Mucosa of stomach (tissue), 1 donor: ENCODE data around the gene FOSB.

Source experiments
- H3K27me3 ChIP-seq: one replicate; pipeline ENCODE4 v1.7.0; 2013; ENCODE audit warnings: mild to moderate bottlenecking, low read length; ENCODE audit not compliant: control insufficient read depth, insufficient read depth
- H3K36me3 ChIP-seq: one replicate; pipeline ENCODE4 v1.7.0; 2013; ENCODE audit warnings: low read length; ENCODE audit not compliant: control insufficient read depth, insufficient read depth
- H3K4me1 ChIP-seq: one replicate; pipeline ENCODE4 v1.7.0; 2013; ENCODE audit warnings: mild to moderate bottlenecking, low read length; ENCODE audit not compliant: control insufficient read depth, insufficient read depth
- H3K4me3 ChIP-seq: one replicate; pipeline ENCODE4 v1.7.0; 2013; ENCODE audit warnings: low read length
- H3K9ac ChIP-seq: one replicate; pipeline ENCODE4 v1.7.0; 2013; ENCODE audit warnings: mild to moderate bottlenecking, low read length, moderate library complexity
- H3K9me3 ChIP-seq: one replicate; pipeline ENCODE4 v1.7.0; 2013; ENCODE audit warnings: mild to moderate bottlenecking, low read length, moderate library complexity; ENCODE audit not compliant: control insufficient read depth
- donor health status: Pancreatic carcinoma.

The FOSB gene

DNA sequence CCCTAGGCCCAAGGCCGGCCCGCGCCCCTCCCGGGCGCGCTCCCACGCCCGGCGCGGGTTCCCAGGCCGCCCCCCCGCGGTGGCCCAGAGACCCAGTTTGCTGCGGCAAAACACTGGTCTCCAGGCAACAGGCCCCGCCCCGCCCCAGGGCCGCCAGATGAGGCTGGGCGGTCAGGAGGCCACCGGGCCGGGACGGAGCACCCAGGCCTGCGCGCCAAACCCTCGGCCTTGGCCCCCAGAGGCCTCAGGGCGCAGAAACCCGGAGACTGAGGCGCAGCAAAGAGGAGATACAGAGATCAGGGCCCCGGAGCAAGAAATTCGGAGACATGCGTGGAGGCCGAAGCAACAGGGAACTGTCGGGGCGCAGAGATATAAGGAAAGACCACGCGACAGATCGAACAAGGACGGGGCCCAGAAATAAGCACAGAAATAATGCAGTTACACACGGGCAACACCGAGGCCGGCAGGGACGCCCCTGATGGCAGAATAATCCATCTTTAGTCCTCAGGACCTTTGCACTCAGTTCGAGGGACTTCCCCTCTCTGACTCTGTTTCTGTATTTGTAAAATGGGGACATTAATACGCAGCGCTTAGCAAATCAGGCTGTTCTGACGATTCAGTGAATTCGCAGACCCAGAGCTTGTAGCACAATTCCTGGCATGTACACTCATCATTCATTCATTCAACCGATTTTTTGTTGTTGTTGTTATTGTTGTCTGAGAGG lies 23.3 kb upstream of the FOSB start:
- H3K36me3 ChIP-seq, result no peaks in the 10 kb centered on the region
- no peak overlapping the region for H3K4me3 ChIP-seq
- H3K4me1 ChIP-seq, result peaks cover 45% of the 10 kb centered on the region
- no peaks in the 10 kb centered on the region for H3K9me3 ChIP-seq
- no peaks in the 10 kb centered on the region for H3K27me3 ChIP-seq
- peak overlapping the region; percentile 44 for H3K9ac ChIP-seq

DNA sequence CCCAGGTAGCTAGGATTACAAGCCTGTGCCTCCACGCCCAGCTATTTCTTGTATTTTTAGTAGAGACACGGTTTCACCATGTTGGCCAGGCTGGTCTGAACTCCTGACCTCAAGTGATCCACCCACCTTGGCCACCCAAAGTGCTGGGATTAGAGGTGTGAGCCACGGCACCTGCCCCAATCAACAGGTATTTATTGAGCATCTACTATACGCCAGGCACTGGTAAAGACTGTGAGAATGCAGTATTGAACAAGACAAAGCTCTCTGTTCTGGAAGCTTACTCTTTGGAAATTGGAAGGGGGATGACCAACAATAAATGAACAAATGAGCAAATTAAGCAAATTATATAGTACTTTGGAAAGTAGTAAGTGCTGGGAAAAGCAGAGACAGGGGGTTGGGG lies 22.7 kb upstream of the FOSB start:
- Histone ChIP-seq H3K9ac (no peak overlapping the region), H3K4me3 (no peak overlapping the region), H3K36me3 (no peaks in the 10 kb centered on the region), H3K9me3 (no peaks in the 10 kb centered on the region), H3K27me3 (no peaks in the 10 kb centered on the region), H3K4me1 (peaks cover 48% of the 10 kb centered on the region)

DNA sequence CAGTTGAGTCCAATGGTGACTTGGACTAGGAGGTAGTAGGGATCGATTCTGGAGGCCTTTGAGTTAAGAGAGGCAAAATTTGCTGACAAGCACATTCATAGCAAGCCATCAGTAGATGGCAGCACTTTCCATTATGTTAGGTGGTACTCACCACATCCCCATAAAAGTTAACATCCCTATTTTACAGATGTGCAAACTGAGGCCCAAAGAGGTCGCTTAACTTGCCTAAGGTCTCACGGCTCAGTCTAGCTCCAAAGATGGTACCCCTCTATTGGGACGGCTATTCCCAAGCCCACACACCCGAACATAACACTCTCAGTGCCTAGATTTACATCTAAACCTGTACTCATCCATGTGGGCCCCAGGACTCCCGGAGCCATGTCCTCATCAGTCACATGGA lies 21.5 kb upstream of the FOSB start:
- Histone ChIP-seq H3K36me3 (no peaks in the 10 kb centered on the region), H3K9ac (no peak overlapping the region), H3K27me3 (no peaks in the 10 kb centered on the region), H3K4me3 (no peak overlapping the region), H3K9me3 (no peaks in the 10 kb centered on the region), H3K4me1 (peaks cover 54% of the 10 kb centered on the region)

DNA sequence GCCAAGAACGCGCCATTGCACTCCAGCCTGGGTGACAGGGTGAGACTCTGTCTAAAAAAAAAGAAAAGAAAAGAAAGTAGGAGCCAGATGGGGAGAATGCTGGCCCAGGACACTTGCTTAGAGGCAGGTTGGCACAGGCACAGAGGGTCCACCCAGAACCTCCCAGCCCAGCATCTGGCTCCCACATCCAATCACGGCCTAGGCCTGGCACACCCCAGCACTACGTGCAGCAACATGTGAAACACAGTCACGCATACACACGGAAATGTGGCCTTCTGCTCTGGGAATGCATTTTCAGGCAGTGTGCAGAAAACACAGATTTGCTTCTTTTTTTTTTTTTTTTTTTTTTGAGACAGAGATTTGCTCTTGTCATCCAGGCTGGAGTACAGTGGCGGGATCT lies 20.9 kb upstream of the FOSB start:
- H3K27me3 ChIP-seq, result no peaks in the 10 kb centered on the region
- H3K36me3 ChIP-seq, result no peaks in the 10 kb centered on the region
- no peak overlapping the region for H3K9ac ChIP-seq
- H3K9me3 ChIP-seq, result no peaks in the 10 kb centered on the region
- H3K4me3 ChIP-seq, result no peak overlapping the region
- H3K4me1 ChIP-seq, result peaks cover 59% of the 10 kb centered on the region

DNA sequence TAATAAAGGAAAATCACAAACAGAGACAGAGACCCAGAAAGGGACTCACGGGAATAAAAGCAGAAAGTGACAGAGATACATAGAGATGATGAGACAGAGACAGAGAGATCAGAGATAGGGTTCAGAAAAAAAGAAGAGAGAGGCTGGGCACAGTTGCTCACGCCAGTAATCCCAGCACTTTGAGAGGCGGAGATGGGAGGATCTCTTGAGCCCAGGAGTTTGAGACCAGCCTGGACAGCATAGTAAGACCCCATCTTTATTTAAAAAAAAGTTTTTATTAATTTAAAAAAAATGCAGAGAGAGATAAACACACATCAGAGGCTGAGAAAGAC lies 19.4 kb upstream of the FOSB start:
- H3K9me3 ChIP-seq, result no peaks in the 10 kb centered on the region
- H3K4me1 ChIP-seq, result peaks cover 50% of the 10 kb centered on the region
- no peaks in the 10 kb centered on the region for H3K36me3 ChIP-seq
- no peak overlapping the region for H3K9ac ChIP-seq
- H3K27me3 ChIP-seq, result no peaks in the 10 kb centered on the region
- H3K4me3 ChIP-seq, result no peak overlapping the region

DNA sequence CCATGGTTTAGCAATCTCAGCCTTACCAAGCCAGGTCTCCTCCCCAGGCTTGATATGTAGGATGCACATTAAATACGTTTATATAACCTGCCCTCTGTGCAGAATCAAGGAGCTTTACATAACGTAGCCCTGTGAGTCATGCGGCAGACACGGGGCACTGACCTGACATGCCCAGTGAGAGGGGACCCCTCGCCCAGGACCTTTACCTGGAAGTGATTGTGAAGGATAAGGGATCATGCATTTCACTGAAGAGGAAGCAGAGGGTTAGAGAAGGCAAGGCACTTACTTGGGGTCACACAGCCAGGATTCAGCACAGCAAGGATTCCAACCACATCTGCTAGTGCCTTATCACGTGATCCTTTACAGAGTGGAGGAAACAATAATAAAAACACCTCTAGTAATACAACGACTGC lies 18.9 kb upstream of the FOSB start:
- Histone ChIP-seq H3K4me3 (no peak overlapping the region), H3K36me3 (no peaks in the 10 kb centered on the region), H3K9ac (no peak overlapping the region), H3K27me3 (no peaks in the 10 kb centered on the region), H3K9me3 (no peaks in the 10 kb centered on the region), H3K4me1 (peaks cover 45% of the 10 kb centered on the region)

DNA sequence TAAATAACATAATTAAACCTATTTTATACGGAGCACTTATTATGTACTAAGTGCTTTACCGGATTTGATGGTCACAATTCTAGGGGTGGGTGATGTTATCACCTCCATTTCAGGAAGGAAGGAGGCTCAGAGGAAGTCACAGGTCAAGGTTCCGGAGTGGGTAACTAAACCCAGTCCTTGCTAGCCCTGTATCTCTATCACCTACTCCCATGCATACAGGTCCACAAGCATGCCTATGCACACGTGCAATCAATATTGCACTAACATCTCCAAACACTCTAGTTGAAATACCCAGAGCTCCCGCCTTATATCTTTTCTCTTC lies 17.8 kb upstream of the FOSB start:
- Histone ChIP-seq H3K27me3 (no peaks in the 10 kb centered on the region), H3K9ac (peak overlapping the region; percentile 74)

DNA sequence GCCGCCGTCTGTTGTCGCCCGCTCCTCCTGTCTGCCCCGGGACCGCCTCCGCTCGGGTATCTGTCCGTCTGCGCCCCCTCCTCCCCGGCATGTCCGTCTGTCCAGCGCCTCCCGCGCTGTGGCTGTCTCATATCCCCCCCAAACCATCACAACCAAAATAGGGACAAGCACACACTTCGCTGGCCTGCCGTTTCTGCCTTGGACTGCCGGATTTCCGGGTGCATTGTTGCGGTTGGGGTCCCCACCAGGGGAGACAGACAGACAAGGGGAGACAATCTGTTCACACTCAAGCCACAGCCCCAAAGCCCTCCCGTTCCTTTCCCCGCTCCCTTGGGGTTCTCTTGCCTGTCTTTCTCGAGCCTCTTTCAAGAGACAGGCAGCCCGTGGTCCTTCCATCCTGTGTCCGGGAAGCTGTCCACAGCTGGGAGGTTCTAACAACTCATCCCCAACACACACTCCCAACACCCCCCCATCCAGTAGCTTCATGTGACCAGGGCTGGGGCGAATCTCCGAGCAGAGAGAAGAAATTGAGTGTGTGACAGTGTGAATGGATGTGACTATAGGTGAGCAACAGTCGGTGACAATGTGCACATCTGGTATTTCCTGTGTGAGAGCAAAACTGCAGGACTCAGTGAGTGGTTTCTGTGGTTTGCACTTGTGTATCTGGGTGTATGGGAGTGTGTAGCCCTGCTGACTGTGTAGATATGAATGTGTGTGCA lies 16.5 kb upstream of the FOSB start:
- Histone ChIP-seq H3K9me3 (no peaks in the 10 kb centered on the region), H3K9ac (peak overlapping the region; percentile 91), H3K27me3 (no peaks in the 10 kb centered on the region), H3K4me3 (peak overlapping the region; percentile 58), H3K36me3 (no peaks in the 10 kb centered on the region), H3K4me1 (peaks cover 48% of the 10 kb centered on the region)

More for the DNA sequence above, 17.8 kb upstream of the FOSB start:
- peak overlapping the region; percentile 52 for H3K4me3 ChIP-seq
- no peaks in the 10 kb centered on the region for H3K9me3 ChIP-seq
- no peaks in the 10 kb centered on the region for H3K36me3 ChIP-seq
- peaks cover 38% of the 10 kb centered on the region for H3K4me1 ChIP-seq

DNA sequence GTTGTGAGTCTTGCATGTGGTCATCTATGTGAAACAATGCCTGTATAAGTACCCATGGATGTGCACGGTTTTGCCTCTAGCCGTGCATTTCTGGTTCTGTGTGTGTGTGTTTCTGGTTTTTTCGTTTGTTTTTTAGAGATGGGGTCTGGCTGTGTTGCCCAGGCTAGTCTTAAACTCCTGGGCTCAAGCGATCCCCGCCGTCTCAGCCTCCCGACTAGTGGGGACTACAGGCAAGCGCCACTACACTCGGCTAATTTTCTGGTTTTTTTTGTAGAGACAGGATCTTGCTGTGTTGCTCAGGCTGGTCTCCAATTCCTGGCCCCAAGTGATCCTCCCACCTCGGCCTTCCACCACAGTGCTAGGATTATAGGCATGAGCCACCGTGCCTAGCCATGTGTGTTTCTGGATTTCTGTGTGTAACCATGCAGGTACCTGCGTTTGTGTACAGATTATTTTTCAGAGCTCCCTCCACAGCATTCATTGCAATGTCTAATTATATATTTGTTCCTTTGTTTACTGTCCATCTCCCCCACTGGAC lies 15.9 kb upstream of the FOSB start:
- H3K4me1 ChIP-seq, result peaks cover 51% of the 10 kb centered on the region
- no peaks in the 10 kb centered on the region for H3K27me3 ChIP-seq
- H3K9me3 ChIP-seq, result no peaks in the 10 kb centered on the region
- H3K36me3 ChIP-seq, result no peaks in the 10 kb centered on the region
- no peak overlapping the region for H3K9ac ChIP-seq
- no peak overlapping the region for H3K4me3 ChIP-seq

DNA sequence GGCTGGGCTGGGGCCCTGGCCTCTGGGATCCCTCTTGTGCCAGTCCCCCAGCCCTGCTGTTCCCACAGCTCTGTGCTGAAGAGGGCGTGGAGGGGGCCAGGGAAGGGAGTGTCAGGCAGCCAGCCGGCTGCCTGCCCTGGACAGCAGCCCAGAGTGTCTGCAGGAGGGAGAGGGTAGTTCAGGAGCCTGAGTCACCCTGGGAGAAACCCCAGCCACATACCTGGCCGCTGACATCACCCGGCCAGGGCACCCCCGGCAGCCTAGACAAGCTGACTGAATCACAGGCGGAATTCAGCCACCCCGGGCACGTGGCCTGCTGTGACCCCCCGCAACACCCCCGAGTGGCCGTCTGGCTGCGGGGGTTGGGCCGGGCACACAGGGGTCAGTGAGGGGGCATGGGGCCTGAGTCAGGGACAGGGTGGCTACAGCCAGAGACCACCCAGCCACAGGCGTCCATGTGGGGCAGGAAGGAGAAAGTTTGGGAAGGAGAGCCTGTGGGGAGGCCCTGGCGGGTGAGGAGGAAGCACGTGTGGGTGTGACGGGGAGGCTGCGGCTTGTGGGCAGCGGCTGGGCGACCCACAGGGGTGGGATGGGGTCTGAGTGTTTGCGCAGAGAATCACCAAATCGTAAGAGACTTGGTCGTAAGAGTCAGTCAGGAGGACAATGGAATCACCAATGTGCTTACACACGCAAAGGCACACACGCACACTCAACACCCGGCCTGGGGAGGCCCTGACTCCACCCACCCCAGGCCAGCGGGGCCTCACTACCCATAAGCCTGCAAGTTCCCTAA lies 11.9 kb upstream of the FOSB start:
- Histone ChIP-seq H3K36me3 (no peaks in the 10 kb centered on the region), H3K4me1 (peaks cover 27% of the 10 kb centered on the region), H3K9me3 (no peaks in the 10 kb centered on the region), H3K27me3 (no peaks in the 10 kb centered on the region), H3K9ac (peak overlapping the region; percentile 78), H3K4me3 (no peak overlapping the region)

DNA sequence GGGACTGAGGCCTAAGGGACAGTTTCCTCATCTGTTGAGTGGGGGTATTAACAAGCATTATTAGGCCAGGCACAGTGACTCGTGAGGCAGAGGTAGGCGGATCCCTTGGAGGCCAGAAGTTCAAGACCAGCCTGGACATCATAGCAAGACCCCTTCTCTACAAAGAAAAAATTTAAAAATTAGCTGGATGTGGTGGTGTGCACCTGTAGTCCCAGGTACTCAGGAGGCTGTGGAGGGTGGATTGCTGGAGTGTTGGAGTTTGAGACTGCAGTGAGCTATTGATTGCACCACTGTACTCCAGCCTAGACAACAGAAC lies 11.3 kb upstream of the FOSB start:
- Histone ChIP-seq H3K27me3 (no peaks in the 10 kb centered on the region), H3K9me3 (no peaks in the 10 kb centered on the region), H3K4me3 (no peak overlapping the region), H3K4me1 (peaks cover 22% of the 10 kb centered on the region), H3K9ac (peak overlapping the region; percentile 78), H3K36me3 (no peaks in the 10 kb centered on the region)

DNA sequence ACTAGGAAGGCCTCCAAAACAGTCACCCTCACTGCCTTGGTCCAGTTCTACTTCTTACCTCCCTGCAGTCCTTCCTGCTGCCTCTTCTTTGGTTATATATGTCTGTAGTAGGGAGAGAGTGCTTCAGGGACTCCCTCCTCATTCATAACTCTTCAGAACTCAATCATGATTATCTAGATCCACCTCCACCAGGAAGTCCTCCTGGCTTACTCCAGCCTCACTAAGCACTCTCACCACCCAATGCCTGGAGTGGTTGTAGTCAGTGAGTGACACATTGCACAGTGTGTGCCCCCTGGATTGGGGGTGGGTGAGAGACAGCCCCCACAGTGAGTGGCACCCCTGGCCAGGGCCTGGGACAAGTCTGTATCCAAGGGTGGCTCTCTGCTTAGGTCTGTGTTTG lies 10.0 kb upstream of the FOSB start:
- peaks cover 18% of the 10 kb centered on the region for H3K4me1 ChIP-seq
- H3K27me3 ChIP-seq, result no peaks in the 10 kb centered on the region
- no peak overlapping the region for H3K9ac ChIP-seq
- H3K9me3 ChIP-seq, result no peaks in the 10 kb centered on the region
- H3K4me3 ChIP-seq, result no peak overlapping the region
- H3K36me3 ChIP-seq, result no peaks in the 10 kb centered on the region
